Neural progenitor cell (in vitro differentiated cells): ENCODE results near the gene DOCK4. TPM values are rescaled to one million over a fixed set of nuclear protein-coding genes. Genes with fewer than 3 reads are reported as not detected.

Source experiments
- DNase-seq: peaks from one replicate; pipeline ENCODE4 v3.0.0-alpha.2; 2016; ENCODE audit warnings: low spot score
- H2AFZ ChIP-seq: fragments of 200-600 bp; sonication (generic); replicated peaks from 2 replicates; pipeline ENCODE4 v1.6.1; 2016; ENCODE audit warnings: antibody characterized with exemption
- H3F3A ChIP-seq: fragments of 200-600 bp; sonication (generic); 2 replicates; pipeline ENCODE4 v1.6.1; 2016; ENCODE audit warnings: antibody characterized with exemption, low read depth
- H3K27ac ChIP-seq: fragments of 200-600 bp; sonication (generic); 2 replicates; pipeline ENCODE4 v1.5.1; 2016; ENCODE audit warnings: mild to moderate bottlenecking
- H3K27me3 ChIP-seq: fragments of 200-600 bp; sonication (generic); 2 replicates; pipeline ENCODE4 v1.6.1; 2016; ENCODE audit warnings: mild to moderate bottlenecking, moderate library complexity
- H3K36me3 ChIP-seq: fragments of 200-600 bp; sonication (generic); 2 replicates; pipeline ENCODE4 v1.5.1; 2016
- H3K4me1 ChIP-seq: fragments of 200-600 bp; sonication (generic); 2 replicates; pipeline ENCODE4 v1.6.1; 2016; ENCODE audit warnings: mixed run types
- H3K4me2 ChIP-seq: fragments of 200-600 bp; sonication (generic); 2 replicates; pipeline ENCODE4 v1.6.1; 2016
- H3K4me3 ChIP-seq: fragments of 200-600 bp; sonication (generic); 2 replicates; pipeline ENCODE4 v1.5.1; 2016
- H3K79me2 ChIP-seq: fragments of 200-600 bp; sonication (generic); 2 replicates; pipeline ENCODE4 v1.6.1; 2016; ENCODE audit warnings: low read depth
- H3K9ac ChIP-seq: fragments of 200-600 bp; sonication (generic); 2 replicates; pipeline ENCODE4 v1.6.1; 2016
- H3K9me3 ChIP-seq: fragments of 200-600 bp; sonication (generic); 2 replicates; pipeline ENCODE4 v1.5.1; 2016; ENCODE audit warnings: low read depth
- H4K20me1 ChIP-seq: fragments of 200-600 bp; sonication (generic); 2 replicates; pipeline ENCODE4 v1.6.1; 2016; ENCODE audit warnings: low read depth
- H3K27ac Mint-ChIP-seq: 3 replicates; pipeline ENCODE4 v1.8.0; 2021; ENCODE audit warnings: mixed read lengths
- H3K27me3 Mint-ChIP-seq: 2 replicates; pipeline ENCODE4 v1.8.0; 2022; ENCODE audit warnings: low read depth, mild to moderate bottlenecking, inconsistent platforms, moderate library complexity, mixed read lengths; ENCODE audit not compliant: insufficient read depth
- H3K36me3 Mint-ChIP-seq: 3 replicates; pipeline ENCODE4 v1.8.0; 2021; ENCODE audit warnings: mixed read lengths
- H3K4me1 Mint-ChIP-seq: 3 replicates; pipeline ENCODE4 v1.8.0; 2021; ENCODE audit warnings: mixed read lengths
- H3K4me3 Mint-ChIP-seq: 3 replicates; pipeline ENCODE4 v1.8.0; 2021; ENCODE audit warnings: mild to moderate bottlenecking, moderate library complexity, mixed read lengths
- H3K9me3 Mint-ChIP-seq: 3 replicates; pipeline ENCODE4 v1.8.0; 2020; ENCODE audit warnings: mixed read lengths
- EZH2 ChIP-seq: fragments of 200-600 bp; sonication (generic); IDR thresholded peaks from 2 replicates; pipeline ENCODE4 v1.6.1; 2017; ENCODE audit warnings: antibody characterized with exemption, mild to moderate bottlenecking, moderate library complexity
- EZH2phosphoT487 ChIP-seq: fragments of 200-600 bp; sonication (generic); IDR thresholded peaks from 2 replicates; pipeline ENCODE4 v1.6.1; 2017; ENCODE audit warnings: antibody characterized with exemption
- total RNA-seq: library from RNA; depleted of rRNA; stranded (reverse); fragments of >200 nt; gene quantifications from 2 replicates; pipeline ENCODE4 v1.2.3, GENCODE V29; 2015; ENCODE audit warnings: low replicate concordance
- TF ChIP-seq, protein P1 (sequence below): fragments of 200-600 bp; sonication (generic); IDR thresholded peaks from 2 replicates; pipeline ENCODE4 v1.5.1; 2017; ENCODE audit warnings: antibody characterized with exemption, mild to moderate bottlenecking

The DOCK4 gene
- total RNA-seq, 1 donor from 2014 or later: 11.4 TPM

DNA sequence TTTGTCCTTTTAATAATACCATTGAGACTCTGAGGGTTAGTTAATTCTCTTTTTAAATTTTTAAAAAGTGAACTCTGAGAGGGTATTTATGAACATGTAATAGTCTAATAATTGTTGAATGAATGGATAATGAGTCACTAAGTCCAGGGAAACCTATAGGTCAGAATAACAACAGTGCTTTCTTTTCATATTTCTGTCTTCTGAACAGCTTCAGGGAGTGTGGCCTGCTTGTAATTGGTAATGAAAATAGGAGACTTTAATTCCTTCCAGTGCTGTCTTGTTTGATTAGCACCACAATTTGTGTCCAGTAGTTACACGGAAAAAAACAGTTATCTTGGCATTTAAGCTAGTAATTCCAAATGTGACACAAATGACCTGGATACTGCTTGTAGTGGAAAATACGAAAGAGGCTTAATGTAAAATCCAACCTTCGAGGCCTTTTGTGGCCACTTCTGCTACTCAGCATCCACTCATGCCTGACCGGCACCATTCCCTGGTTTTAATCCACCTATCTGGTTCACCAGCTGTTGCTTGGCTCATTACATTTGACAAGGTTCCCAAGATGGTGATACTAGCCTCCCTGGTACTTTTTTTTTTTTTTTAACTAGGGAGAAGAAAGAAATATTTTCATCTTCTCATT is 494.7 kb downstream of the DOCK4 start:
- Histone ChIP-seq H3K36me3 (no peaks in the 10 kb centered on the region), H3K79me2 (no peaks in the 10 kb centered on the region), H3K9me3 (no peaks in the 10 kb centered on the region), H3K27me3 (no peaks in the 10 kb centered on the region), H3K4me3 (no peak overlapping the region), H3K4me1 (no peaks in the 10 kb centered on the region), H3K4me2 (no peak overlapping the region), H3K9ac (no peak overlapping the region), H3F3A (no peaks in the 10 kb centered on the region), H3K27ac (no peak overlapping the region), H4K20me1 (no peaks in the 10 kb centered on the region), H2AFZ (no peak overlapping the region)
- Mint-ChIP-seq H3K27ac (no peak overlapping the region), H3K9me3 (peaks cover under 1% of the 10 kb centered on the region), H3K27me3 (no peaks in the 10 kb centered on the region), H3K4me1 (no peaks in the 10 kb centered on the region), H3K4me3 (no peak overlapping the region), H3K36me3 (no peaks in the 10 kb centered on the region)
- no peak for DNase-seq
- TF ChIP-seq EZH2 (no peak), EZH2phosphoT487 (no peak)
- TF ChIP-seq, protein P1, sequence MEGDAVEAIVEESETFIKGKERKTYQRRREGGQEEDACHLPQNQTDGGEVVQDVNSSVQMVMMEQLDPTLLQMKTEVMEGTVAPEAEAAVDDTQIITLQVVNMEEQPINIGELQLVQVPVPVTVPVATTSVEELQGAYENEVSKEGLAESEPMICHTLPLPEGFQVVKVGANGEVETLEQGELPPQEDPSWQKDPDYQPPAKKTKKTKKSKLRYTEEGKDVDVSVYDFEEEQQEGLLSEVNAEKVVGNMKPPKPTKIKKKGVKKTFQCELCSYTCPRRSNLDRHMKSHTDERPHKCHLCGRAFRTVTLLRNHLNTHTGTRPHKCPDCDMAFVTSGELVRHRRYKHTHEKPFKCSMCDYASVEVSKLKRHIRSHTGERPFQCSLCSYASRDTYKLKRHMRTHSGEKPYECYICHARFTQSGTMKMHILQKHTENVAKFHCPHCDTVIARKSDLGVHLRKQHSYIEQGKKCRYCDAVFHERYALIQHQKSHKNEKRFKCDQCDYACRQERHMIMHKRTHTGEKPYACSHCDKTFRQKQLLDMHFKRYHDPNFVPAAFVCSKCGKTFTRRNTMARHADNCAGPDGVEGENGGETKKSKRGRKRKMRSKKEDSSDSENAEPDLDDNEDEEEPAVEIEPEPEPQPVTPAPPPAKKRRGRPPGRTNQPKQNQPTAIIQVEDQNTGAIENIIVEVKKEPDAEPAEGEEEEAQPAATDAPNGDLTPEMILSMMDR: no peak

DNA sequence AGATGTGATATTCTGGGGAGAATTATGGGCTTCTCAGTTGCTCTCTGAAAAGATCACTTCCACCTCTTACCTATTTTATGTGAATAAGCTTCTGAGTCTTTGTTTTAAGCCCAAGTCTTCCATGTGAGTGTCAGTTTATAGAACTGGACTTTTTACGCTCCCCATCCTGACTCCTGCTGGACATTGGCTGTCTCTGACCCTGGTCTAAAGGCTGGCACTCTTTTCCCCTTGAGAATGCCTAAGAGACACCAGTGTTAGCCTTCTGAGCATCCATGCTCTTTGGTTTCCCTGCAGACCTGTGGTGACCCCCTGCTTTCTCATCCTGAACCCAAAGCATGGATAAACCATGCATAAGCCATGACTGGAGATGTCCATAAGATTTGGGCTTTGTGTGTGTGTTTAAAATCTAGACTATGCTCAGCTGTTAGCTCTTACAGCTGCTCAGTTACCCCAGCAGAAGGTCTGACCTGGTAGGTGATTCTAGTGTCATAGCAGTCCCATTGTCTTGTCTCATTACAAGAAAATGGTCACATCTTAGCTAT is 495.3 kb downstream of the DOCK4 start:
- DNase-seq: no peak
- H3K4me1 ChIP-seq: no peaks in the 10 kb centered on the region
- H3K4me2 ChIP-seq: no peak overlapping the region
- no peaks in the 10 kb centered on the region for H4K20me1 ChIP-seq
- peaks cover 2% of the 10 kb centered on the region for H3K9me3 Mint-ChIP-seq
- no peak overlapping the region for H3K27ac Mint-ChIP-seq
- no peaks in the 10 kb centered on the region for H3K79me2 ChIP-seq
- H3K27me3 Mint-ChIP-seq: no peaks in the 10 kb centered on the region
- no peaks in the 10 kb centered on the region for H3K36me3 ChIP-seq
- H3K27ac ChIP-seq: no peak overlapping the region
- no peaks in the 10 kb centered on the region for H3K36me3 Mint-ChIP-seq
- no peak overlapping the region for H3K4me3 Mint-ChIP-seq
- H3K27me3 ChIP-seq: no peaks in the 10 kb centered on the region
- H3K9me3 ChIP-seq: no peaks in the 10 kb centered on the region
- no peak overlapping the region for H3K4me3 ChIP-seq
- no peak for TF ChIP-seq EZH2
- TF ChIP-seq EZH2phosphoT487: no peak
- TF ChIP-seq, protein P1: no peak
- no peaks in the 10 kb centered on the region for H3K4me1 Mint-ChIP-seq
- H3F3A ChIP-seq: no peaks in the 10 kb centered on the region
- no peak overlapping the region for H2AFZ ChIP-seq
- H3K9ac ChIP-seq: no peak overlapping the region

GRCh38 chr7:111708072-111708471 is 498.1 kb downstream of the DOCK4 start:
- Histone ChIP-seq H3K9me3 (no peaks in the 10 kb centered on the region), H3K27me3 (no peaks in the 10 kb centered on the region), H3K4me2 (no peak overlapping the region), H3K79me2 (no peaks in the 10 kb centered on the region), H3K4me3 (no peak overlapping the region), H3F3A (no peaks in the 10 kb centered on the region), H3K36me3 (no peaks in the 10 kb centered on the region), H4K20me1 (no peaks in the 10 kb centered on the region), H3K9ac (no peak overlapping the region), H3K4me1 (no peaks in the 10 kb centered on the region), H2AFZ (peak overlapping the region; percentile 58), H3K27ac (no peak overlapping the region)
- DNase-seq: no peak
- Mint-ChIP-seq H3K4me3 (no peak overlapping the region), H3K9me3 (peaks cover 7% of the 10 kb centered on the region), H3K36me3 (no peaks in the 10 kb centered on the region), H3K27me3 (no peaks in the 10 kb centered on the region), H3K27ac (no peak overlapping the region), H3K4me1 (no peaks in the 10 kb centered on the region)
- TF ChIP-seq, protein P1: no peak
- no peak for TF ChIP-seq EZH2
- no peak for TF ChIP-seq EZH2phosphoT487
